NCI-H2227 (cell line): ENCODE results near the gene TTLL11.

Experiments used
- DNase-seq: peaks from one replicate; lab custom pipeline; 2025; ENCODE audit not compliant: unreplicated experiment; lab: John Stamatoyannopoulos, UW

TTLL11 gene

DNA sequence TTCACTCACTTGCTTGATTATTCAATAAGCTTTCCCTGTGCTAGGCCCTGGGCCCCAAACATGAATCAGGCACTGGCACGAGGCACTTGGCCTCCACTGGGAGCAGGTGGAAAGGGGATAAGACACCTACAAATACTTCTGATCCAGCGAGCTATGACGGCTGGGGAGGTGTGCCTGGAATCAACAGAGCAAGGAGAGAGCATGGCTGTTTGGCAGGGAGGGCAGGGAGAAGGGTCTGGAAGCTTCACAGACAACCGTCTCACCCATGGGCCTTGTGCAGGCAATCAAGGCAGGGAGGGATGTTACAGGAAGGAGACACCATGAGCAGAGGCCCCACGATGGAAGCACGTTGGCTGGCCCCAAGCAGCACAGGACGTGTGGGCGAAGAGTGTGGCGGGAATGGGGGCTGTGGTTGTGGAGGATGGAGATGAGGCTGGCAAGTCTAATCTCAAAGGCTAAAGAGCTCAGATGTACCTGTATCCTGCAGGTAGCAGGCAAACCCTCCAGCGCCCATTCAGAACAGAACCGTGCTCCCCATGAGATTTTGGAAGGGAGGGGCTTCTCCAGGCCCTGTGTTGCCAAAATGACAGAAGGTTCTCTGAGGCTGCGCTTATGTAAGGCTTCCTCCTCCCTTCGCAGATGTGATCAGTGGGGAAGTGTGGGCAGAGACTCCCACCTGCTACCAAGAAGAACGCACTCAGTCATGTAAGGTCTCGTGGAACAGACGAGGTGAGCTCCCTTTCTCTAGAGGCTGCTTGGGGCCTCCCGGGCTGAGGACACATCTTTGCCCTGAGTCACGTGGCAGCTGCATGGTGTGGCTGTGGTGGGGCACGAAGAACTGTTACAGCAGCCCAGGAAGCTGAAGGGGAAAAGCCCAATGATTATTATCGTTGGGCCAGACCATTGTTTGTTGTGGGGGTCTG lies 252.0 kb downstream of the TTLL11 start:
- DNase-seq = no peak

DNA sequence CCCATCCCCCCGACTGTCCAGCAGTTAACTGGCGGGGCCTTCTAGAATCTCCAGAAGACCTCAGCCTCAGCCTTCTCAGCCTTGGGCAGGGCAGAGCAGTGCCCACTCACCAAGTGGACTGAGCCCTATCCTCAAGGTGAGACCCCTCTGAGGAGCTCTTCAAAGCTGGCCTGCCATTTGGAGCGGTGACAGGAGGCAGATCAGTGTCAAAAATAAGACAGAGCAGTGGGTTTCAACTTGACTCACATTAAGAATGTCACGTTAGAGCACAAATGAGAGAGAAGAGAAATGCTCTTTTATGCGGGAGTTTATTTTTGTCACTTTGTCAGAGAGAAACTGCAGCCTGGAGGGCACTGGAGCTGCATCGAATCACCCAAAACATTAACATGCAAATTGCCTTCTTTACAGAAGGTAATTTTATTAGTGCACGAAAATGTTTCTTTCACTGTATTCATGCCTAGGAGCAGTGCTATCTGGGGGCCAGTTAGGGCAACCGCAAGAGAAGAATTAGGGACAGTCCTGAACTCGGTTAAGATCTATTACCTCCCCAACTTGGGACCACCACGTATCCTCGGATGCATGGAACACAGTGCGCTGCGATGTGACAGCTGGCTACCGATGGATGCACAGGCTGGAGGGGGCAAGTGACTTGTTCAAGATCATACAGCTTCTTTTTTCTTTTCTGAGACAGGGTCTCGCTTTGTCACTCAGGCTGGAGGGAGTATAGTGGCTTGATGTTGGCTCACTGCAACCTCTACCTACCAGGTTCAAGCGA lies 253.2 kb downstream of the TTLL11 start:
- DNase-seq = no peak

DNA sequence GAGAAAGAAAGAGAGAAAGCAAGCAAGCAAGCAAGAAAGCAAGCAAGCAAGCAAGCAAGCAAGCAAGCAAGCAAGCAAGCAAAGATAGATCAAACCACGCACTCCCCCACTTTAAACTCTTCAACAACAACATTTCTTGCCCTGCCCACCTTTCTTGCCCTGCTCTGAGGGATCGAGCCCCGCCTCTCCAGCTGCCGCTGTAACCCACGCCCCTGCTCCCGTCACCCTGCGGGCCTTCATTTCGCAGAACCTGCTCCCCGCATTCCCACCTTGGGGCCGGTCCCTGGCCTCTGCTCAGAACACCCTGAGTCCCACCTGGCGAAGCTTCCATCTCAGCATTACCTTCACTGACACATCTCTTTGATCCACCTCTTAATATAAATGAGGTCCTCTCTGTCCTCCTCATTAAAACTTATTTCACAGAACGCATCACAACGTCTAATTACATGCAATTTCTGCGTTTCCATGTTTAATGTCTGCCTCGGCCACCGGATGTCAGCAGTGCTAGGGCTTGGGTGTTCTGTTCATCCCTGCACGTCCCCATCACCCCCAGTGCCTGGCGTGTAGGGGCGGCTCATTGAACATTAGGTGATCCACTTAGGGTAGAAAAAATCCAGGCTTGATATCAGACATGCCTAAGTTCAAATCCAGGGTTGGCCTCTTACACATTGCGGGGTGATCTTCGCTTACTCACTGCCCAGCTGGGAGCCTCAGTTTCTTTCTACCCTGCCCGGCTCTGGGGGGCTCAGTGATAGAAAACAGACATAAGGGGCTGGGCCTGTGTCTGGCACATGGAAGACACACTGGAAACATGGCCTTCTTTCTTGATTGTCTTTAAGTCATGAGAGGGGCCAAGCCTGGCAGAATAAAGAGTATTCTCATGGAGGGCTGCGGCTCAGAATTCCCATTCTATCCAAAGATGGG lies 254.1 kb downstream of the TTLL11 start:
- DNase-seq = no peak

GRCh38 chr9:121837113-121837961 lies 255.8 kb downstream of the TTLL11 start:
- no peak for DNase-seq

DNA sequence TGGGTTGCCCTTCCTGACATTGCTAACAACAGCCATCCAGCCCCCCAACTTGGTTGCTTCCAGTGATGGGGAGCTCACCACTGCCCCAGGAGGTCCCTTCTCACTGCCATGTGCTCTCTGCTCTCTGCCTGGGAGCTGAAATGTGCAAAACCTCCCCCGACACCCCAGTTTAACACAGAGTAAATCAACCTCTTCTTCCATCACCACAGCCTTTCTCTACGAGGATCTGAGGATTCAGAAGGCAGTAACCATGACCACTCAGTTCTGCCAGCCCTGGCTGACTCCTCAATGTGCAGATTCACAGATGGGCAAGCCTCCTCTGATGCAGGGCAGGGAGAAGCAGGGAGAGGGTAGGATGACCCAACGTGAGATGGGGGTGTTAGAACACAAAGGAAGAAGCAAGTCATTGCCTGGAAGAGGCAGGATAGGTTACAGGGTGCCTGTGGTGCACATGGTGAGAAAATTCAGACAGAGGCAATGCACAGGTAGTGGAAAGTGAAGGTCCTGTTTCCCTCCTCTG lies 256.7 kb downstream of the TTLL11 start:
- no peak for DNase-seq

DNA sequence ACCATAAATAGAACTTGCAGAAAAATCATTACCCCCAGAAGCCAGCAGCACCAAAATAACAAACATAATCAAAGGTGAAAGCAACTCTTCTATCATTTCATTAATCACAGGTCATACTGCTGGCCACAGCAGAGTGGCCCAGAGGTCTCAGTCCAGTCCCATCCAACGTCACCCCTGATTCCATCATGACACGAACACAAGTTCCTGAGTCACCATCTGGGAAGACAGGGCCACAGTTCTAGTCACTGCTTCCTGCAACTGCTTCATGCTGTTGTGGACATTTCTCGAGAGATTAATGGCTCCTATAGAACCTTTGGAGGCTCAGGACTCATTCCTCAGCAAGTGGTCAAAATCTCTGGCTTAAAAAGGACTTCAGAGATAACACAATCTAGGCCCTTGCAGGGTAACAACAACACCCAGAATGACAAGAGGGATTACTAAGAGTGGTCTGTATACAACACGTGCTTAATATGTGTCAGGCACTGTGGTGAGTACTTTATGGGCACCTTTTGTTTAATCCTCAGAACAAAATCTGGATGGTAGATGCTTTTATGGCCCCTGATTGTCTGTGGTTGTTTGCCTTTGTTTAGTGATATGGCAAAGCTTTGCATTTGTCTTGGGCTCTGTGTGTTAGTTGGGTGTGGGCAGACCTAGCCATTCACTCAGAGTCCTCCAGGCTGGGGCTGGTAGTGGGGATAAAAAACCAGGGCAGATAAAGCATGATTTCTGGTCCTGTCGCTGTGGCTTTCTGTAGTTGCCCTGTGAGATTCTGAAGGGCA lies 257.3 kb downstream of the TTLL11 start:
- DNase-seq = no peak

GRCh38 chr9:121833061-121833460 lies 260.0 kb downstream of the TTLL11 start:
- no peak for DNase-seq

- no peak for DNase-seq
Measured at GRCh38 chr9:121831869-121832268, 261.2 kb downstream of the TTLL11 start.

GRCh38 chr9:121830441-121831140 lies 262.5 kb downstream of the TTLL11 start:
- no peak for DNase-seq

DNA sequence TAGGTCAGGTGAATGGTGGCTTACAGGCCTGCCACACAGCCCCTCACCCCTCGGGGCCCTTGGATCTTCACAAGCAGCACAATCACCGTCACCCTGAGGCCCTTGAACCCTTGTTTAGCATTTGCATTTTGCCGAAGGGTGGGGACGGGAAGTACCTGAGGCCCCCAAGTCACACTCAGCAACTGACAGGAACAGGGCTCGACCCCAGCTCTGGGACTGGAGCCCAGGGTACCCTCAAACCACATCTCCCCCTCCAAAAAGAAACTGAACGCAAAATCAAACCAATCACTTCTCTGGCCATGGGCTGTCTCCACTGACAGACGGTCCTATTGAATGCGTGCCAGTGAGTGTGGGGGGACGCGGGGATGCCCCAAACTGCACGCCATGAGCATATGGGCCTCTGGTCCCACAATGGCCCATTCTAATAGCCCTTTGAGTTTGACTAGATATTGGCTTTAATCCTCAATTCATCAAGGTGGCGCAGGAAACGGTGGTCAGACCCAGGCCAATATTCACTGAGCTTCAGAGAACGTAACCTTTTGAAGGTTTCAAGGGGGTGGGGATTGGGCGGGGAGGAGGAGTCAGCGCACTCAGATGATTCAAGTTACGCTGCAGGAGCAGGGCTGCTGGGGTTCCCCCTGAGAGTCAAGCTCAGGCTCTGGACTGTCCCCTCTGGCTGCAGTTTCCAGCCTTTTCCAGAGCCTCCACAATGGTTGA lies 265.7 kb downstream of the TTLL11 start:
- no peak for DNase-seq

GRCh38 chr9:121826711-121827110 lies 266.4 kb downstream of the TTLL11 start:
- no peak for DNase-seq

DNA sequence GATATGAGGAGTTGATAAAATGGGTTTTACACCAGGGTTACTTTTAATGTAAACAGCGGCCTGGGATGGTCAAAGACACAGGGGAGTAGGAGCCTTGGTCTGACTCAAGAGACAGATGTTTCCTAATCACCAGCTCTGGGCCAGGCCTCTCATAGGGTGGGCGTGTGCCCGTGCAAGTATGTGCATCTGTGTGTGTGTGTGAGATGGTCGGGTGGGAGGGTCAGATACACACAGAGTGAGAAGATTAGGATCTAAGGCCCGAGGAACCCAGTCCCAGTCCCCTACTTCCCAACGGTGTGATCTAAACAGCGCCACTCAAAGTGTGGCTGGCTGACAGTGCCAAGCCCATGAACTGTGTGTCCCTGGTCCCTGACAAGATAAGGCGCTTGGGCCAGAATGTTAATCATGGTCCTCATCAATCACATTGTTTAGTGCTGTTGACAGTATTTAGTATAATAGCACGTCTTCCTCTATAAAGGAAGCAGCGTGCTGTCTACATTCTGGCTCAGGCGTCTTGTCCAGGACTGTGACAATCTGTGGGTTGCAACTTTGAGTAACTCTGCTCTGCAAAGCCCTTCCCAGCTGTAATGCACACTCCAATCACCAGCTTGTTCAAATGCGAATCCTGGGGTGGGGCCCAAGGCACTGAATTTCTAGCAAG lies 267.9 kb downstream of the TTLL11 start:
- DNase-seq = no peak

DNA sequence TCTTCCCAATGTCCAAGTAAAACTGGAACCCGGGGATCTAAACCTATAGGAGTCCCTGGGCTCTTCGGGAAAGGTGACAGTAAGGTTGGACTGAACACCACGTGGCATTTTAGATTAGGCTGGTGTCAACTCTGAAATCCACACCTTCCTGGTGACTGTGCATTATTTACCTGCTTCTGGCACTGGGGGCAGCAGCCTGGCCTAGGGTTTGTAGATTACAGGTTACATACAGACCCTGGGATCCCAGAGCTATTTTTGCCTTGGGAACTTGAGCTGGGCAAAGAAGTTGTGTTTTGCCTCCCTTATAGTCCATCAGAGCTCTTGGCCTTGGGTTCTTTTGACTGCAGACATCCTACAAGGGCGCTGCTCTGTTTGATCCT lies 268.5 kb downstream of the TTLL11 start:
- no peak for DNase-seq

DNA sequence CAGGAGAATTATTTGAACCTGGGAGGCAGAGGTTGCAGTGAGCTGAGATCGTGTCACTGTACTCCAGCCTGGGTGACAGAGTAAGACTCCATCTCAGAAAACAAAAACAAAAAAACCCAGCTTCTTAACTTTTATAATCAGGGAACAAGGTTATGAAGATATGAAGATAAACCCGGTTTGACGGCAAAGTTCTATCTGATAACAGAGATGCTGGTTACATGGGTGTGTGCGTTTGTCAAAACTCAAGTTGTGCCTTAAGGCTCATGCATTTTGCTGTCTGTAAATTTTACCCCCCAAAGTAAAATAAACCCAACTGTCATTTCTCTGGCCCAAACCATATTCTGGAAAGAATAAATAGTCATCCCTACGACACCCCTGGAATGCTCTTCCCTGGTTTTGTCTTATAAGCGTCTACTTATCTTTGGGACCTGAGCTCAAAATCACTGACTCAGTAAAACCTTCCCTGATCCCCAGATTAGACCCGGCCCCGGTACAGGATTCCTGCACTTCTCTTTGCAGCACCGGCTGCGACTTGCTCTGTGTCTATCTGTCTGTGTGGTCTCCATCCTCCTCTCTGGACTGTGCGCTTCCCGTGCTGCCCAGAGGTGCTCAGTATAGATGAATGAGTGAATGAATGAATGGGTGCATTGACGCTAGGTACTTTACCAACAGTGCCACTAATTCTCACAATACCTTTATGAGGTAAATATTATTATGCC lies 269.5 kb downstream of the TTLL11 start:
- DNase-seq = no peak

DNA sequence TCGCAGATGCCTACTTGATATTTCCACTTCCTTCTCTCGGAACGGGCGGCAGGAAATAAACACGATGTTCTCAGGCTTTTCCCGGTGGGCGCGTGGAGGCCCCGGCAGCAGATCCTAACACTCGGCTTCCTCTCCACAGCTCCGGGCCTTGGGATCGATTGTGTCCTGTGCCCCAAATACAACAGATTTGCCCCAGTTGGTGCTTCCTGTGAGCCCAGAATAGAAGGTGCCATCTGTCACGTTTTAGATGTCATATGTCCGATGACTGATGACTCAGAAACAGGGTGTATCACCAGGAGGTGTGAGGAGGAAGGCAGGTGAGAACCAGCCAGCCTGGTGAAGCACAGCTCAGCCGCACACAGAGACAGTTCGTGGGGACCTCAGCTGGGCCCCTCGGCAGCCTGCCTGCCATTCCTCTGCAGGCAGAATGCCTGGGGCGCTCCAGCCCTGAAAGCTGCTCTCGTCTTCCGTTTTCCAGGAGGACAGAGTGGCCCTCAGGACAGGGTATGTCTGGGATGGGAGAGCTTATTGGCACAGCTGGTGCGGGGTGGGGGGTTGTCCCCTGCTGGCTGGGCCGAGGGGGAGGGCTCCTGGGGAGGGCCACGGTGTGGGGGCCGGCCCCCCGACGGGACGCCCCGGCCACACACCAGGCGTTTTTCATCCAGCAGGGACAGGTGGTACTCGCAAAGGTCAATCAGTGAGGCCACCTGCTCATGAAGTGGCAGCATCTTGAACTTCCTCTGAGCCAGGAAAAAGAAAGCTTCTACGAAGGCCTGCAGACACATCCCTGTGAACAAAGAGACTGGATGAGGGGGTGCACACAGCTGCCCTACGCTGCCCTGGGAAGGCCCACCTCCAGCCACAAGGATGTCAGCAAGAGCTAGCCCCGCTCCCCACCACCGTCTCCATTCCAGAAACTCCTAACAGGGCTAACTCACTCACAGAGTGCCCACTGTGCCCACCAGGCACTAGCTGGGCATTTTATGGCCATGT lies 270.7 kb downstream of the TTLL11 start:
- DNase-seq = no peak

DNA sequence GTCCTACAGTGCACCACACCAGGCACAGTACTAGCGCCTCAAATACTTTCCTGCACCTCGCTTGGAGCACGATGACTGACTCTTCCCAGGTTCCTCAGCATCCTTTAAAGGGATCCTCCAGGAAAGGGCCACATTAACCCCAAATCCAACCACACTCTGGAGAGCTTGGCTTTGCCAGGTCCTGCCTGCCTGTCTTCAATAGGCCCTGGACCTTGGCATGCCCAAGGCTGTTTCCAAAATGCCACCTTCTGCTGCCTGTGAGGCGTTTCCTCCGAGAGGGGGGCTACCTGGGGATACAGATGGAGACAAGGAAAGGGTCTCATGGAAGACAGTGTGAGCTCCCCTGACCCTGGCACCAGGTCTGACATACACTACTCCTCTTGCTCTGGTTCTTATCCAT lies 271.8 kb downstream of the TTLL11 start:
- no peak for DNase-seq
